Measurements from ENCODE around the gene CSTF1. TPM values are rescaled to one million over a fixed set of nuclear protein-coding genes. Genes with fewer than 3 reads are reported as not detected.
"Not testable (repeated sequence)": the region's sequence is repeated elsewhere in the genome, so short reads cannot be mapped to it uniquely, and the experiment has no call there.

Gene CSTF1
- total RNA-seq, 4 donors from 2014 or later = 28.6 to 38.3 (median 31.2) TPM

- WGBS = 61% methylated on average over 8 of the region's 8 CpGs
- peaks cover 37% of the 10 kb centered on the region for H3K36me3 ChIP-seq
- no peaks in the 10 kb centered on the region for H3K9me3 ChIP-seq
- H3K4me1 ChIP-seq = peaks cover 23% of the 10 kb centered on the region
- no peak for DNase-seq (ENCODE audit: low spot score in 2 of 2)
- H3K27me3 ChIP-seq = no peaks in the 10 kb centered on the region
- H3K27ac ChIP-seq = no peak overlapping the region
- no peak for TF ChIP-seq POLR2AphosphoS5 (IDR thresholded peaks at IDR 0.05)
- no peak for TF ChIP-seq EP300 (IDR thresholded peaks at IDR 0.05)
- no peak for TF ChIP-seq POLR2A (IDR thresholded peaks at IDR 0.05)
- peak overlapping the region; percentile 83 for H3K4me3 ChIP-seq
Measured at GRCh38 chr20:56393653-56394052, 1.2 kb downstream of the CSTF1 start.

- DNase-seq (ENCODE audit: low spot score in 2 of 2) = no peak
- Histone ChIP-seq H3K27me3 (no peaks in the 10 kb centered on the region), H3K27ac (no peak overlapping the region), H3K4me1 (peaks cover 29% of the 10 kb centered on the region), H3K9me3 (no peaks in the 10 kb centered on the region), H3K36me3 (peaks cover 48% of the 10 kb centered on the region), H3K4me3 (no peak overlapping the region)
- 84% methylated on average over 4 of the region's 4 CpGs for WGBS
- no peak for TF ChIP-seq CTCF (IDR thresholded peaks at IDR 0.05)
- no peak for TF ChIP-seq EP300 (IDR thresholded peaks at IDR 0.05)
- TF ChIP-seq POLR2A (IDR thresholded peaks at IDR 0.05) = no peak
- TF ChIP-seq POLR2AphosphoS5 (IDR thresholded peaks at IDR 0.05) = no peak
Measured at GRCh38 chr20:56395166-56395565, 2.7 kb downstream of the CSTF1 start.

- peaks cover 8% of the 10 kb centered on the region for H3K4me1 ChIP-seq
- H3K27me3 ChIP-seq = no peaks in the 10 kb centered on the region
- TF ChIP-seq POLR2AphosphoS5 (IDR thresholded peaks at IDR 0.05) = no peak
- peak; percentile 59 to 82 for TF ChIP-seq CTCF (IDR thresholded peaks at IDR 0.05)
- no peak for TF ChIP-seq EP300 (IDR thresholded peaks at IDR 0.05)
- TF ChIP-seq POLR2A (IDR thresholded peaks at IDR 0.05) = no peak
- H3K9me3 ChIP-seq = no peaks in the 10 kb centered on the region
- H3K27ac ChIP-seq = no peak overlapping the region
- peaks cover 89% of the 10 kb centered on the region for H3K36me3 ChIP-seq
- no peak for DNase-seq (ENCODE audit: low spot score in 2 of 2)
- H3K4me3 ChIP-seq = no peak overlapping the region
Measured at GRCh38 chr20:56400001-56400640, 7.7 kb downstream of the CSTF1 start.

- Histone ChIP-seq H3K4me1 (peaks cover 8% of the 10 kb centered on the region), H3K4me3 (no peak overlapping the region), H3K27me3 (no peaks in the 10 kb centered on the region), H3K27ac (no peak overlapping the region), H3K9me3 (no peaks in the 10 kb centered on the region), H3K36me3 (peaks cover 76% of the 10 kb centered on the region)
- DNase-seq (ENCODE audit: low spot score in 2 of 2) = no peak
- WGBS = 94% methylated on average over 26 of the region's 26 CpGs
- TF ChIP-seq EP300 (IDR thresholded peaks at IDR 0.05) (no peak), POLR2AphosphoS5 (IDR thresholded peaks at IDR 0.05) (no peak), CTCF (IDR thresholded peaks at IDR 0.05) (no peak), POLR2A (IDR thresholded peaks at IDR 0.05) (no peak)
Measured at GRCh38 chr20:56403465-56403864, 11.0 kb downstream of the CSTF1 start.

GRCh38 chr20:56405356-56405755, 12.9 kb downstream of the CSTF1 start:
- not testable (repeated sequence) for H3K27ac ChIP-seq; DNase-seq (ENCODE audit: low spot score in 2 of 2); H3K9me3 ChIP-seq; H3K4me3 ChIP-seq; H3K27me3 ChIP-seq; H3K4me1 ChIP-seq
- 93% methylated on average over 12 of the region's 12 CpGs for WGBS
- H3K36me3 ChIP-seq = peaks cover 62% of the 10 kb centered on the region

- no peak overlapping the region for H3K27ac ChIP-seq
- H3K27me3 ChIP-seq = no peaks in the 10 kb centered on the region
- 93% methylated on average over 3 of the region's 3 CpGs for WGBS
- no peaks in the 10 kb centered on the region for H3K9me3 ChIP-seq
- TF ChIP-seq POLR2A (IDR thresholded peaks at IDR 0.05) = no peak
- TF ChIP-seq EP300 (IDR thresholded peaks at IDR 0.05) = no peak
- TF ChIP-seq POLR2AphosphoS5 (IDR thresholded peaks at IDR 0.05) = no peak
- no peak for TF ChIP-seq CTCF (IDR thresholded peaks at IDR 0.05)
- peaks cover 6% of the 10 kb centered on the region for H3K4me1 ChIP-seq
- DNase-seq (ENCODE audit: low spot score in 2 of 2) = no peak
- H3K36me3 ChIP-seq = peaks cover 51% of the 10 kb centered on the region
- H3K4me3 ChIP-seq = no peak overlapping the region
Measured at GRCh38 chr20:56406910-56407309, 14.5 kb downstream of the CSTF1 start.

Measured in suprapubic skin (tissue), 4 donors.